Tibial nerve (tissue), 4 donors: ENCODE data around the gene MAP4K4.

Experiments
- CTCF ChIP-seq, 5 experiments: fragments of 200-600 bp in 3 of 5; fragments of 450-650 bp in 2 of 5; sonication (generic) in 3 of 5; IDR thresholded peaks; one replicate each; pipeline ENCODE4 v1.5.1; 2016 to 2019; ENCODE audit warnings: antibody characterized with exemption in 5 of 5, mild to moderate bottlenecking in 3 of 5, moderate library complexity in 2 of 5
- EP300 ChIP-seq, 2 donors: sonication (generic); formaldehyde crosslinking; IDR thresholded peaks; one replicate each; pipeline ENCODE4 v1.6.1; 2017; ENCODE audit warnings: antibody characterized with exemption in 2 of 2, mild to moderate bottlenecking in 1 of 2
- POLR2A ChIP-seq, 2 donors: fragments of 450-650 bp; IDR thresholded peaks; one replicate each; pipeline ENCODE4 v1.6.1; 2017; ENCODE audit warnings: antibody characterized with exemption in 2 of 2, mild to moderate bottlenecking in 2 of 2, moderate library complexity in 2 of 2

GRCh38 chr2:101756266-101756665 lies 58.8 kb downstream of the MAP4K4 start:
- TF ChIP-seq POLR2A (IDR thresholded peaks at IDR 0.05): no peak
- no peak for TF ChIP-seq CTCF (IDR thresholded peaks at IDR 0.05)
- TF ChIP-seq EP300 (IDR thresholded peaks at IDR 0.05): no peak
